H1 (cell line): Measurements from ENCODE around the gene ELP1. TPM values are rescaled to one million over a fixed set of nuclear protein-coding genes. Genes with fewer than 3 reads are reported as not detected.

Experiments
- CTCF ChIA-PET: fragments of 300-600 bp; sonication (Branson Sonifier 250); formaldehyde crosslinking; loops from one replicate; lab custom pipeline; 2021; ENCODE audit not compliant: partially characterized antibody; lab: Charles Lee
- POLR2A ChIA-PET: fragments of 300-600 bp; sonication (Branson Sonifier 250); formaldehyde crosslinking; loops from one replicate; lab custom pipeline; 2021; ENCODE audit warnings: inconsistent platforms; ENCODE audit not compliant: partially characterized antibody; lab: Charles Lee
- DNase-seq, 2 experiments: peaks; one replicate each; pipeline versions ENCODE4 v3.0.0 to v3.0.0-alpha.2; 2010 to 2022; ENCODE audit warnings: low spot score in 2 of 2, low read depth in 1 of 2, mixed read lengths in 1 of 2
- FAIRE-seq: peaks from 2 replicates; lab custom pipeline; 2011; peaks lifted over from hg19 to GRCh38; lab: Jason Lieb, UNC
- H2AFZ ChIP-seq: 2 replicates; pipeline ENCODE4 v1.8.1; 2012; ENCODE audit warnings: low read length, inconsistent platforms
- H2AK5ac ChIP-seq: 2 replicates; pipeline ENCODE4 v1.6.1; 2013; ENCODE audit warnings: low read depth, low read length
- H2BK120ac ChIP-seq: replicated peaks from 2 replicates; pipeline ENCODE3; 2013; ENCODE audit warnings: low read depth, low read length, inconsistent platforms
- H2BK12ac ChIP-seq: 2 replicates; pipeline ENCODE4 v1.6.1; 2013; ENCODE audit warnings: low read depth, low read length
- H2BK15ac ChIP-seq: 2 replicates; pipeline ENCODE4 v1.6.1; 2013; ENCODE audit warnings: low read length
- H2BK20ac ChIP-seq: 2 replicates; pipeline ENCODE4 v1.6.1; 2013; ENCODE audit warnings: low read length
- H2BK5ac ChIP-seq: 2 replicates; pipeline ENCODE4 v1.6.1; 2013; ENCODE audit warnings: low read depth, low read length
- H3K14ac ChIP-seq: 2 replicates; pipeline ENCODE4 v1.6.1; 2013; ENCODE audit warnings: inconsistent platforms; ENCODE audit not compliant: insufficient read length
- H3K18ac ChIP-seq: 2 replicates; pipeline ENCODE4 v1.6.1; 2013; ENCODE audit warnings: low read length; ENCODE audit errors: extremely low read depth
- H3K23ac ChIP-seq: 2 replicates; pipeline ENCODE4 v1.6.1; 2013; ENCODE audit warnings: inconsistent platforms; ENCODE audit not compliant: insufficient read length
- H3K23me2 ChIP-seq: 2 replicates; pipeline ENCODE4 v1.6.1; 2013; ENCODE audit warnings: low read depth, low read length
- H3K27ac ChIP-seq: 2 replicates; pipeline ENCODE4 v1.6.1; 2011; ENCODE audit warnings: low read depth, low read length, inconsistent platforms
- H3K27me3 ChIP-seq, 4 experiments: replicated peaks in 1 of 4; 1 replicate in 1 of 4; 2 replicates in 3 of 4; pipeline versions ENCODE4 v1.6.1 to v1.8.1; 2011 to 2013; ENCODE audit warnings: low read length in 3 of 4, mild to moderate bottlenecking in 3 of 4, inconsistent platforms in 2 of 4, mixed read lengths in 2 of 4, moderate library complexity in 1 of 4; ENCODE audit not compliant: control insufficient read depth in 3 of 4, insufficient read depth in 3 of 4; ENCODE audit errors: extremely low read depth in 1 of 4
- H3K36me3 ChIP-seq, 4 experiments: 2 replicates each; pipeline versions ENCODE4 v1.6.1 to v1.8.1; 2011 to 2013; ENCODE audit warnings: mild to moderate bottlenecking in 4 of 4, low read length in 3 of 4, moderate library complexity in 2 of 4, control low read depth in 1 of 4, inconsistent platforms in 1 of 4; ENCODE audit not compliant: insufficient read depth in 4 of 4, control insufficient read depth in 2 of 4
- H3K4ac ChIP-seq: replicated peaks from 2 replicates; pipeline ENCODE3; 2013; ENCODE audit warnings: low read length, low read depth, mixed read lengths, inconsistent platforms; ENCODE audit not compliant: insufficient read length
- H3K4me1 ChIP-seq, 4 experiments: replicated peaks in 1 of 4; 1 replicate in 1 of 4; 2 replicates in 3 of 4; pipeline versions ENCODE4 v1.6.1 to v1.8.1; 2011 to 2013; ENCODE audit warnings: low read length in 3 of 4, inconsistent platforms in 2 of 4, mixed read lengths in 1 of 4; ENCODE audit not compliant: insufficient read depth in 4 of 4, control insufficient read depth in 3 of 4
- H3K4me2 ChIP-seq, 2 experiments: 2 replicates each; pipeline versions ENCODE4 v1.6.1 to v1.8.1; 2011 to 2013; ENCODE audit warnings: low read depth in 2 of 2, low read length in 2 of 2, control low read depth in 1 of 2, inconsistent platforms in 1 of 2, mild to moderate bottlenecking in 1 of 2; ENCODE audit not compliant: insufficient read depth in 1 of 2
- H3K4me3 ChIP-seq, 4 experiments: fragments of 200-600, 300-600 bp in 1 of 4; sonication (generic), shearing (Covaris generic), sonication (Bioruptor Twin) in 1 of 4; 2 replicates each; pipeline versions ENCODE4 v1.5.1 to v1.8.1; 2011 to 2016; ENCODE audit warnings: low read length in 4 of 4, low read depth in 3 of 4, control low read depth in 2 of 4, inconsistent platforms in 2 of 4, mild to moderate bottlenecking in 2 of 4, mixed read lengths in 1 of 4, moderate library complexity in 1 of 4; ENCODE audit not compliant: insufficient read depth in 2 of 4; ENCODE audit errors: extremely low read depth in 1 of 4
- H3K56ac ChIP-seq: replicated peaks from 2 replicates; pipeline ENCODE3; 2013; ENCODE audit warnings: low read depth, mild to moderate bottlenecking, mixed read lengths, low read length, inconsistent platforms; ENCODE audit not compliant: insufficient read length
- H3K79me1 ChIP-seq: 2 replicates; pipeline ENCODE4 v1.6.1; 2013; ENCODE audit warnings: low read depth, low read length, control low read depth
- H3K79me2 ChIP-seq, 2 experiments: 2 replicates each; pipeline versions ENCODE4 v1.6.1 to v1.8.1; 2012 to 2013; ENCODE audit warnings: low read length in 2 of 2, mild to moderate bottlenecking in 2 of 2, inconsistent platforms in 1 of 2; ENCODE audit not compliant: insufficient read depth in 2 of 2, control insufficient read depth in 1 of 2
- H3K9ac ChIP-seq, 4 experiments: replicated peaks in 1 of 4; 1 replicate in 1 of 4; 2 replicates in 3 of 4; pipeline versions ENCODE4 v1.6.1 to v1.8.1; 2011 to 2013; ENCODE audit warnings: low read depth in 3 of 4, low read length in 3 of 4, control low read depth in 2 of 4, mild to moderate bottlenecking in 2 of 4, moderate library complexity in 2 of 4, inconsistent platforms in 1 of 4; ENCODE audit errors: extremely low read depth in 1 of 4
- H3K9me3 ChIP-seq, 2 experiments: 2 replicates each; pipeline versions ENCODE4 v1.6.1 to v1.8.1; 2012 to 2013; ENCODE audit warnings: mild to moderate bottlenecking in 2 of 2, moderate library complexity in 2 of 2, control low read depth in 1 of 2, inconsistent platforms in 1 of 2, low read depth in 1 of 2, low read length in 1 of 2, mixed read lengths in 1 of 2; ENCODE audit not compliant: insufficient read depth in 2 of 2
- H4K20me1 ChIP-seq, 2 experiments: replicated peaks in 1 of 2; 2 replicates each; pipeline versions ENCODE3 to v1.8.1; 2011 to 2013; ENCODE audit warnings: inconsistent platforms in 2 of 2, low read length in 2 of 2, mild to moderate bottlenecking in 1 of 2; ENCODE audit not compliant: insufficient read depth in 2 of 2, control insufficient read depth in 1 of 2
- H4K5ac ChIP-seq: 2 replicates; pipeline ENCODE4 v1.6.1; 2013; ENCODE audit warnings: low read length, low read depth, mixed read lengths, inconsistent platforms; ENCODE audit not compliant: insufficient read length
- H4K8ac ChIP-seq: 2 replicates; pipeline ENCODE4 v1.8.0; 2013; ENCODE audit warnings: mild to moderate bottlenecking, moderate library complexity, low read length, inconsistent platforms; ENCODE audit not compliant: insufficient read depth; ENCODE audit errors: extremely low read depth
- H4K91ac ChIP-seq: replicated peaks from 2 replicates; pipeline ENCODE3; 2013; ENCODE audit warnings: low read length, mixed read lengths, inconsistent platforms; ENCODE audit not compliant: insufficient read length
- E2F6 ChIP-seq: IDR thresholded peaks from 2 replicates; pipeline ENCODE4 v1.6.1; 2012; ENCODE audit warnings: inconsistent platforms
- EGR1 ChIP-seq: IDR thresholded peaks from 2 replicates; pipeline ENCODE4 v1.6.1; 2011; ENCODE audit warnings: low read depth, low read length, borderline replicate concordance
- EP300 ChIP-seq, 2 experiments: IDR thresholded peaks; 1 replicate in 1 of 2; 2 replicates in 1 of 2; pipeline ENCODE4 v1.6.1; 2011 to 2012; ENCODE audit warnings: low read depth in 2 of 2, low read length in 2 of 2, mild to moderate bottlenecking in 2 of 2, borderline replicate concordance in 1 of 2, inconsistent platforms in 1 of 2, moderate library complexity in 1 of 2
- KDM5A ChIP-seq: fragments of 200-600 bp; IDR thresholded peaks from 2 replicates; pipeline ENCODE4 v1.7.1; 2012; ENCODE audit warnings: mild to moderate bottlenecking, low read length, inconsistent platforms, mixed read lengths
- RAD21 ChIP-seq, 2 experiments: IDR thresholded peaks in 1 of 2; conservative IDR thresholded peaks in 1 of 2; 2 replicates each; pipeline ENCODE4 v1.6.1; 2011; ENCODE audit warnings: low read depth in 2 of 2, low read length in 2 of 2, improper control_type of control experiment in 1 of 2, inconsistent platforms in 1 of 2, mild to moderate bottlenecking in 1 of 2, moderate library complexity in 1 of 2
- RBBP5 ChIP-seq: IDR thresholded peaks from 2 replicates; pipeline ENCODE4 v1.7.1; 2012; ENCODE audit warnings: low read depth, mild to moderate bottlenecking, inconsistent platforms, low read length, moderate library complexity, borderline replicate concordance
- RNF2 ChIP-seq: fragments of 200-900, 300-1000 bp; sonication (generic); IDR thresholded peaks from 2 replicates; pipeline ENCODE4 v1.7.1; 2016; ENCODE audit warnings: borderline replicate concordance, low read depth, mild to moderate bottlenecking, antibody characterized with exemption, low read length; ENCODE audit not compliant: poor library complexity, severe bottlenecking; ENCODE audit errors: missing control alignments
- SAP30 ChIP-seq: fragments of 300-600 bp; sonication (generic); IDR thresholded peaks from 2 replicates; pipeline ENCODE4 v1.7.1; 2012; ENCODE audit warnings: low read length, moderate library complexity, mild to moderate bottlenecking, inconsistent platforms; ENCODE audit not compliant: insufficient read depth, insufficient replicate concordance
- SUZ12 ChIP-seq: fragments of 200-600 bp; sonication (generic); IDR thresholded peaks from 2 replicates; pipeline ENCODE4 v1.6.1; 2012; ENCODE audit warnings: mild to moderate bottlenecking, inconsistent platforms, low read length, moderate library complexity, mixed read lengths
- TBP ChIP-seq: IDR thresholded peaks from 2 replicates; pipeline ENCODE4 v1.6.1; 2011; ENCODE audit warnings: low read depth, low read length, improper control_type of control experiment
- USF2 ChIP-seq: IDR thresholded peaks from 2 replicates; pipeline ENCODE4 v1.6.1; 2011; ENCODE audit warnings: low read length, improper control_type of control experiment
- WGBS, 2 experiments: shearing (Covaris generic) in 1 of 2; methylation state at CpG; one replicate each; pipeline versions ENCODE4 v1.1.6 to v1.1.7; 2013 to 2015; ENCODE audit warnings: low lambda C conversion rate in 2 of 2, mixed read lengths in 2 of 2, inconsistent platforms in 1 of 2, low coverage in 1 of 2, missing lambda C conversion rate in 1 of 2; ENCODE audit not compliant: insufficient replicate concordance in 2 of 2, insufficient coverage in 1 of 2, insufficient read length in 1 of 2; ENCODE audit errors: extremely low coverage in 1 of 2, missing lambda C conversion rate in 1 of 2; 5-methylcytosine and 5-hydroxymethylcytosine counted together
- polyA plus RNA-seq, 7 experiments: library from polyadenylated mRNA; depleted of rRNA in 3 of 7; stranded (reverse) in 5 of 7; unstranded in 2 of 7; fragments of >200 nt in 5 of 7; fragments of 200-250 nt in 2 of 7; gene quantifications; 1 replicate in 5 of 7; 2 replicates in 1 of 7; 4 replicates in 1 of 7; pipeline versions ENCODE4 v1.2.1 to v1.2.3, GENCODE V29; 2011 to 2013; ENCODE audit warnings: missing spikeins in 2 of 7, mixed read lengths in 2 of 7
- total RNA-seq: library from RNA; stranded (reverse); fragmentation: NEBNext Ultra II Directional; extraction: Animal tissue kit (Norgen Biotek cat#: 25700); gene quantifications from 2 replicates; pipeline ENCODE4 v1.2.1, GENCODE V29; 2021

Gene ELP1
- total and polyA plus RNA-seq, 2 of the 8 experiments (the other 6 are each of a cell fraction or from before 2014, with no cell fraction given) = 13.9 to 31.3 TPM

DNA sequence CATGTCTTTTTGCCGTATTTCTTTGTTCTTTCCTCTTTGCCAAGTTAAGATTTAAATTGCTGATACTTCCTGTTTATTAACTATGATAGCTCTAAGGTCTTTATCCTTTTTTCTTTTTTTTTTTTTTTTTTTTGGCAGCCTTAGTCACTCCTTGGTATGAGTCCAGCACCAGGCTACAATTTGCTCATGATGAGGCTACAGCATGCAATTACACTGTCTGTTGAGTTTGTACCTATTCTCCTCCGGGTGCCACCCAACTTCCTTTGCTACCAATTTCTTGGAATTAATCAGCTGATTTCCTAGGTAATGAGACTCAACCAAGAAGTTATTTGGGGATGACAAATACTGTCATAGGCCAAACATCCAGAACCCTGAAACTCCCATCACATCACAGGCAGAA is 103.7 kb downstream of the ELP1 start:
- Histone ChIP-seq H4K8ac (no peak overlapping the region), H4K20me1 (no peaks in the 10 kb centered on the region), H2BK20ac (no peak overlapping the region), H3K56ac (no peak overlapping the region), H3K14ac (no peak overlapping the region), H4K5ac (no peak overlapping the region), H2AK5ac (no peak overlapping the region), H2BK120ac (no peak overlapping the region), H3K79me2 (no peaks in the 10 kb centered on the region), H3K27me3 (no peaks in the 10 kb centered on the region), H2BK15ac (no peak overlapping the region), H3K27ac (no peak overlapping the region), H3K23ac (no peak overlapping the region), H3K36me3 (no peaks in the 10 kb centered on the region), H3K4ac (no peak overlapping the region), H2BK5ac (no peak overlapping the region), H3K4me3 (no peak overlapping the region), H3K23me2 (no peaks in the 10 kb centered on the region), H2AFZ (no peak overlapping the region), H3K18ac (no peak overlapping the region), H3K4me1 (no peaks in the 10 kb centered on the region), H3K4me2 (no peak overlapping the region), H3K9me3 (0 out of 4 replicates have a peak, but pooled peaks cover 0 to 3% of the 10 kb centered on the region in 2 experiments), H3K9ac (no peak overlapping the region), H3K79me1 (no peaks in the 10 kb centered on the region), H4K91ac (no peak overlapping the region), H2BK12ac (no peak overlapping the region)
- POLR2A ChIA-PET = no interaction called here
- DNase-seq (no peak), FAIRE-seq (no peak)
- CTCF ChIA-PET = no interaction called here
- WGBS, 2 experiments = 84% methylated on average over 2 of the region's 2 CpGs; no CpG with 5 or more reads in 1 of the 2 experiments
- TF ChIP-seq SUZ12 (no peak), TBP (no peak), USF2 (no peak), RBBP5 (no peak), RNF2 (no peak), E2F6 (no peak), SAP30 (no peak), EP300 (IDR thresholded peaks at IDR 0.05; ENCODE audit: borderline replicate concordance in 1 of 2, low read depth in 2 of 2, low read length in 2 of 2) (no peak), RAD21 (IDR thresholded peaks at IDR 0.05 in 1 of 2, conservative IDR thresholded peaks at IDR 0.05 in 1 of 2; ENCODE audit: low read depth in 2 of 2, low read length in 2 of 2) (no peak), EGR1 (no peak), KDM5A (no peak)
